NCI-H1436 treated with DMSO at 0.1 percent for 48 hours (cell line): ENCODE data around the gene FBXO9.
"Not testable (repeated sequence)": the region's sequence is repeated elsewhere in the genome, so short reads cannot be mapped to it uniquely, and the experiment has no call there.

Experiments
- DNase-seq: peaks from one replicate; lab custom pipeline; 2025; lab: John Stamatoyannopoulos, UW

Gene FBXO9

GRCh38 chr6:53048431-53049195 lies 16.6 kb upstream of the FBXO9 start:
- no peak for DNase-seq

- no peak for DNase-seq
These were observed 15.8 kb upstream of the FBXO9 start for GRCh38 chr6:53049415-53049814.

- DNase-seq: not testable (repeated sequence)
These were observed 13.1 kb upstream of the FBXO9 start for GRCh38 chr6:53052152-53052551.

- no peak for DNase-seq
These were observed 10.7 kb upstream of the FBXO9 start for GRCh38 chr6:53054532-53054931.

GRCh38 chr6:53055873-53056272 lies 9.3 kb upstream of the FBXO9 start:
- DNase-seq: no peak

GRCh38 chr6:53056273-53056672 lies 8.9 kb upstream of the FBXO9 start:
- DNase-seq: no peak

GRCh38 chr6:53058388-53059195 lies 6.6 kb upstream of the FBXO9 start:
- DNase-seq: no peak

- DNase-seq: no peak
These were observed 5.3 kb upstream of the FBXO9 start for GRCh38 chr6:53059648-53060589.

GRCh38 chr6:53062169-53062539 lies 3.0 kb upstream of the FBXO9 start:
- no peak for DNase-seq

GRCh38 chr6:53064255-53064654 lies 949 bp upstream of the FBXO9 start:
- not testable (repeated sequence) for DNase-seq

GRCh38 chr6:53064726-53065265 lies 408 bp upstream of the FBXO9 start:
- DNase-seq: peak; percentile 93

- DNase-seq: no peak
These were observed 843 bp downstream of the FBXO9 start for GRCh38 chr6:53066077-53066417.

GRCh38 chr6:53066874-53067706 lies 1.9 kb downstream of the FBXO9 start:
- DNase-seq: no peak

- DNase-seq: no peak
These were observed 2.7 kb downstream of the FBXO9 start for GRCh38 chr6:53067849-53068361.

- no peak for DNase-seq
These were observed 4.2 kb downstream of the FBXO9 start for GRCh38 chr6:53069427-53069826.

GRCh38 chr6:53070806-53071205 lies 5.6 kb downstream of the FBXO9 start:
- DNase-seq: no peak

GRCh38 chr6:53074347-53074746 lies 9.1 kb downstream of the FBXO9 start:
- no peak for DNase-seq

- no peak for DNase-seq
These were observed 15.6 kb downstream of the FBXO9 start for GRCh38 chr6:53080813-53081212.

- DNase-seq: no peak
These were observed 21.1 kb downstream of the FBXO9 start for GRCh38 chr6:53086302-53086701.

- no peak for DNase-seq
These were observed 24.7 kb downstream of the FBXO9 start for GRCh38 chr6:53089948-53090347.

- no peak for DNase-seq
These were observed 25.4 kb downstream of the FBXO9 start for GRCh38 chr6:53090576-53090975.
